H1 (cell line): ENCODE results near the gene ZCCHC17. TPM values are rescaled to one million over a fixed set of nuclear protein-coding genes. Genes with fewer than 3 reads are reported as not detected.

Experiments
- CTCF ChIA-PET: fragments of 300-600 bp; sonication (Branson Sonifier 250); formaldehyde crosslinking; loops from one replicate; lab custom pipeline; 2021; ENCODE audit not compliant: partially characterized antibody; lab: Charles Lee
- POLR2A ChIA-PET: fragments of 300-600 bp; sonication (Branson Sonifier 250); formaldehyde crosslinking; loops from one replicate; lab custom pipeline; 2021; ENCODE audit warnings: inconsistent platforms; ENCODE audit not compliant: partially characterized antibody; lab: Charles Lee
- DNase-seq, 2 experiments: peaks; one replicate each; pipeline versions ENCODE4 v3.0.0 to v3.0.0-alpha.2; 2010 to 2022; ENCODE audit warnings: low spot score in 2 of 2, low read depth in 1 of 2, mixed read lengths in 1 of 2
- FAIRE-seq: peaks from 2 replicates; lab custom pipeline; 2011; peaks lifted over from hg19 to GRCh38; lab: Jason Lieb, UNC
- H2AFZ ChIP-seq: 2 replicates; pipeline ENCODE4 v1.8.1; 2012; ENCODE audit warnings: low read length, inconsistent platforms
- H2AK5ac ChIP-seq: 2 replicates; pipeline ENCODE4 v1.6.1; 2013; ENCODE audit warnings: low read depth, low read length
- H2BK120ac ChIP-seq: replicated peaks from 2 replicates; pipeline ENCODE3; 2013; ENCODE audit warnings: low read depth, low read length, inconsistent platforms
- H2BK12ac ChIP-seq: 2 replicates; pipeline ENCODE4 v1.6.1; 2013; ENCODE audit warnings: low read depth, low read length
- H2BK15ac ChIP-seq: 2 replicates; pipeline ENCODE4 v1.6.1; 2013; ENCODE audit warnings: low read length
- H2BK20ac ChIP-seq: 2 replicates; pipeline ENCODE4 v1.6.1; 2013; ENCODE audit warnings: low read length
- H2BK5ac ChIP-seq: 2 replicates; pipeline ENCODE4 v1.6.1; 2013; ENCODE audit warnings: low read depth, low read length
- H3K14ac ChIP-seq: 2 replicates; pipeline ENCODE4 v1.6.1; 2013; ENCODE audit warnings: inconsistent platforms; ENCODE audit not compliant: insufficient read length
- H3K18ac ChIP-seq: 2 replicates; pipeline ENCODE4 v1.6.1; 2013; ENCODE audit warnings: low read length; ENCODE audit errors: extremely low read depth
- H3K23ac ChIP-seq: 2 replicates; pipeline ENCODE4 v1.6.1; 2013; ENCODE audit warnings: inconsistent platforms; ENCODE audit not compliant: insufficient read length
- H3K23me2 ChIP-seq: 2 replicates; pipeline ENCODE4 v1.6.1; 2013; ENCODE audit warnings: low read depth, low read length
- H3K27ac ChIP-seq: 2 replicates; pipeline ENCODE4 v1.6.1; 2011; ENCODE audit warnings: low read depth, low read length, inconsistent platforms
- H3K27me3 ChIP-seq, 4 experiments: replicated peaks in 1 of 4; 1 replicate in 1 of 4; 2 replicates in 3 of 4; pipeline versions ENCODE4 v1.6.1 to v1.8.1; 2011 to 2013; ENCODE audit warnings: low read length in 3 of 4, mild to moderate bottlenecking in 3 of 4, inconsistent platforms in 2 of 4, mixed read lengths in 2 of 4, moderate library complexity in 1 of 4; ENCODE audit not compliant: control insufficient read depth in 3 of 4, insufficient read depth in 3 of 4; ENCODE audit errors: extremely low read depth in 1 of 4
- H3K36me3 ChIP-seq, 4 experiments: 2 replicates each; pipeline versions ENCODE4 v1.6.1 to v1.8.1; 2011 to 2013; ENCODE audit warnings: mild to moderate bottlenecking in 4 of 4, low read length in 3 of 4, moderate library complexity in 2 of 4, control low read depth in 1 of 4, inconsistent platforms in 1 of 4; ENCODE audit not compliant: insufficient read depth in 4 of 4, control insufficient read depth in 2 of 4
- H3K4ac ChIP-seq: replicated peaks from 2 replicates; pipeline ENCODE3; 2013; ENCODE audit warnings: low read length, low read depth, mixed read lengths, inconsistent platforms; ENCODE audit not compliant: insufficient read length
- H3K4me1 ChIP-seq, 4 experiments: replicated peaks in 1 of 4; 1 replicate in 1 of 4; 2 replicates in 3 of 4; pipeline versions ENCODE4 v1.6.1 to v1.8.1; 2011 to 2013; ENCODE audit warnings: low read length in 3 of 4, inconsistent platforms in 2 of 4, mixed read lengths in 1 of 4; ENCODE audit not compliant: insufficient read depth in 4 of 4, control insufficient read depth in 3 of 4
- H3K4me2 ChIP-seq, 2 experiments: 2 replicates each; pipeline versions ENCODE4 v1.6.1 to v1.8.1; 2011 to 2013; ENCODE audit warnings: low read depth in 2 of 2, low read length in 2 of 2, control low read depth in 1 of 2, inconsistent platforms in 1 of 2, mild to moderate bottlenecking in 1 of 2; ENCODE audit not compliant: insufficient read depth in 1 of 2
- H3K4me3 ChIP-seq, 4 experiments: fragments of 200-600, 300-600 bp in 1 of 4; sonication (generic), shearing (Covaris generic), sonication (Bioruptor Twin) in 1 of 4; 2 replicates each; pipeline versions ENCODE4 v1.5.1 to v1.8.1; 2011 to 2016; ENCODE audit warnings: low read length in 4 of 4, low read depth in 3 of 4, control low read depth in 2 of 4, inconsistent platforms in 2 of 4, mild to moderate bottlenecking in 2 of 4, mixed read lengths in 1 of 4, moderate library complexity in 1 of 4; ENCODE audit not compliant: insufficient read depth in 2 of 4; ENCODE audit errors: extremely low read depth in 1 of 4
- H3K56ac ChIP-seq: replicated peaks from 2 replicates; pipeline ENCODE3; 2013; ENCODE audit warnings: low read depth, mild to moderate bottlenecking, mixed read lengths, low read length, inconsistent platforms; ENCODE audit not compliant: insufficient read length
- H3K79me1 ChIP-seq: 2 replicates; pipeline ENCODE4 v1.6.1; 2013; ENCODE audit warnings: low read depth, low read length, control low read depth
- H3K79me2 ChIP-seq, 2 experiments: 2 replicates each; pipeline versions ENCODE4 v1.6.1 to v1.8.1; 2012 to 2013; ENCODE audit warnings: low read length in 2 of 2, mild to moderate bottlenecking in 2 of 2, inconsistent platforms in 1 of 2; ENCODE audit not compliant: insufficient read depth in 2 of 2, control insufficient read depth in 1 of 2
- H3K9ac ChIP-seq, 4 experiments: replicated peaks in 1 of 4; 1 replicate in 1 of 4; 2 replicates in 3 of 4; pipeline versions ENCODE4 v1.6.1 to v1.8.1; 2011 to 2013; ENCODE audit warnings: low read depth in 3 of 4, low read length in 3 of 4, control low read depth in 2 of 4, mild to moderate bottlenecking in 2 of 4, moderate library complexity in 2 of 4, inconsistent platforms in 1 of 4; ENCODE audit errors: extremely low read depth in 1 of 4
- H3K9me3 ChIP-seq, 2 experiments: 2 replicates each; pipeline versions ENCODE4 v1.6.1 to v1.8.1; 2012 to 2013; ENCODE audit warnings: mild to moderate bottlenecking in 2 of 2, moderate library complexity in 2 of 2, control low read depth in 1 of 2, inconsistent platforms in 1 of 2, low read depth in 1 of 2, low read length in 1 of 2, mixed read lengths in 1 of 2; ENCODE audit not compliant: insufficient read depth in 2 of 2
- H4K20me1 ChIP-seq, 2 experiments: replicated peaks in 1 of 2; 2 replicates each; pipeline versions ENCODE3 to v1.8.1; 2011 to 2013; ENCODE audit warnings: inconsistent platforms in 2 of 2, low read length in 2 of 2, mild to moderate bottlenecking in 1 of 2; ENCODE audit not compliant: insufficient read depth in 2 of 2, control insufficient read depth in 1 of 2
- H4K5ac ChIP-seq: 2 replicates; pipeline ENCODE4 v1.6.1; 2013; ENCODE audit warnings: low read length, low read depth, mixed read lengths, inconsistent platforms; ENCODE audit not compliant: insufficient read length
- H4K8ac ChIP-seq: 2 replicates; pipeline ENCODE4 v1.8.0; 2013; ENCODE audit warnings: mild to moderate bottlenecking, moderate library complexity, low read length, inconsistent platforms; ENCODE audit not compliant: insufficient read depth; ENCODE audit errors: extremely low read depth
- H4K91ac ChIP-seq: replicated peaks from 2 replicates; pipeline ENCODE3; 2013; ENCODE audit warnings: low read length, mixed read lengths, inconsistent platforms; ENCODE audit not compliant: insufficient read length
- BACH1 ChIP-seq: IDR thresholded peaks from 2 replicates; pipeline ENCODE4 v1.6.1; 2012; ENCODE audit warnings: low read length, improper control_type of control experiment
- CHD1 ChIP-seq: IDR thresholded peaks from 2 replicates; pipeline ENCODE4 v1.6.1; 2012; ENCODE audit warnings: low read depth, low read length, improper control_type of control experiment
- CHD2 ChIP-seq: IDR thresholded peaks from 2 replicates; pipeline ENCODE4 v1.6.1; 2012; ENCODE audit warnings: low read length, improper control_type of control experiment
- CREB1 ChIP-seq: IDR thresholded peaks from 2 replicates; pipeline ENCODE4 v1.6.1; 2012; ENCODE audit warnings: inconsistent platforms
- EZH2 ChIP-seq: fragments of 200-600 bp; sonication (generic); IDR thresholded peaks from 2 replicates; pipeline ENCODE4 v1.7.1; 2012; ENCODE audit warnings: low read depth, mild to moderate bottlenecking, moderate library complexity, low read length, inconsistent platforms; ENCODE audit not compliant: severe bottlenecking
- FOSL1 ChIP-seq: IDR thresholded peaks from 2 replicates; pipeline ENCODE4 v1.6.1; 2011; ENCODE audit warnings: mild to moderate bottlenecking, low read depth, low read length, moderate library complexity; ENCODE audit not compliant: insufficient read depth
- JUN ChIP-seq: IDR thresholded peaks from 2 replicates; pipeline ENCODE4 v1.6.1; 2011; ENCODE audit warnings: low read depth, mild to moderate bottlenecking, improper control_type of control experiment, low read length
- RFX5 ChIP-seq: IDR thresholded peaks from 2 replicates; pipeline ENCODE4 v1.6.1; 2011; ENCODE audit warnings: low read depth, low read length, improper control_type of control experiment, borderline replicate concordance
- RXRA ChIP-seq: IDR thresholded peaks from 2 replicates; pipeline ENCODE4 v1.6.1; 2011; ENCODE audit warnings: low read depth, mild to moderate bottlenecking, low read length, moderate library complexity; ENCODE audit not compliant: insufficient read depth
- SRF ChIP-seq: IDR thresholded peaks from 2 replicates; pipeline ENCODE4 v1.6.1; 2011; ENCODE audit warnings: mild to moderate bottlenecking, low read depth, low read length, moderate library complexity
- WGBS, 2 experiments: shearing (Covaris generic) in 1 of 2; methylation state at CpG; one replicate each; pipeline versions ENCODE4 v1.1.6 to v1.1.7; 2013 to 2015; ENCODE audit warnings: low lambda C conversion rate in 2 of 2, mixed read lengths in 2 of 2, inconsistent platforms in 1 of 2, low coverage in 1 of 2, missing lambda C conversion rate in 1 of 2; ENCODE audit not compliant: insufficient replicate concordance in 2 of 2, insufficient coverage in 1 of 2, insufficient read length in 1 of 2; ENCODE audit errors: extremely low coverage in 1 of 2, missing lambda C conversion rate in 1 of 2; 5-methylcytosine and 5-hydroxymethylcytosine counted together
- polyA plus RNA-seq, 7 experiments: library from polyadenylated mRNA; depleted of rRNA in 3 of 7; stranded (reverse) in 5 of 7; unstranded in 2 of 7; fragments of >200 nt in 5 of 7; fragments of 200-250 nt in 2 of 7; gene quantifications; 1 replicate in 5 of 7; 2 replicates in 1 of 7; 4 replicates in 1 of 7; pipeline versions ENCODE4 v1.2.1 to v1.2.3, GENCODE V29; 2011 to 2013; ENCODE audit warnings: missing spikeins in 2 of 7, mixed read lengths in 2 of 7
- total RNA-seq: library from RNA; stranded (reverse); fragmentation: NEBNext Ultra II Directional; extraction: Animal tissue kit (Norgen Biotek cat#: 25700); gene quantifications from 2 replicates; pipeline ENCODE4 v1.2.1, GENCODE V29; 2021

Gene ZCCHC17
- total and polyA plus RNA-seq, 2 of the 8 experiments (the other 6 are each of a cell fraction or from before 2014, with no cell fraction given) = 51.6 to 59.3 TPM

DNA sequence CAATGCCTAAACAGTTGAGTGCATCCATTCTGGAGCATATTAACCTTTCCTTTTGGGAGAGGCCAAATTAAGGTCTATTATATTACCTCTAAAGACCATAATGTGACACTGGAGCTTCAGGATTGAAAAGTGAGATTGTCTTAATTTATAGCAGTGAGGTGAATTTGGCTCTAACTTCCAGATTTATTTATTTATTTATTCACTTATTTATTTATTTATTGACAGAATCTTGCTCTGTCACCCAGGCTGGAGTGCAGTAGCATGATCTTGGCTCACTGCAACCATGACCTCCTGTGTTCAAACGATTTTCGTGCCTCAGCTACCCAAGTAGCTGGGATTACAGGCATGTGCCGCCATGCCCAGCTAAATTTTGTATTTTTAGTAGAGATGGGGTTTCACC lies 19.1 kb downstream of the ZCCHC17 start:
- 88% methylated on average over 3 of the region's 3 CpGs; no CpG with 5 or more reads in 1 of the 2 experiments for WGBS, 2 experiments
- no peak overlapping the region for H2BK120ac ChIP-seq
- no peaks in the 10 kb centered on the region for H3K9me3 ChIP-seq
- FAIRE-seq (no peak), DNase-seq (no peak)
- H3K4ac ChIP-seq = no peak overlapping the region
- no peak overlapping the region for H3K23ac ChIP-seq
- no peak overlapping the region for H2BK12ac ChIP-seq
- ChIA-PET CTCF (interaction anchor here (1.0 to 2.1 kb wide), 2 partner anchors 12 to 13 kb away, joined by 3 to 5 read pairs; no protein-coding TSS in a partner anchor), POLR2A (no interaction called here)
- H2BK15ac ChIP-seq = no peak overlapping the region
- peaks cover 2% of the 10 kb centered on the region in 2 experiments for H4K20me1 ChIP-seq
- no peak overlapping the region for H4K5ac ChIP-seq
- no peaks in the 10 kb centered on the region; the same call in 1 of the 2 replicates for H3K79me1 ChIP-seq
- H2BK20ac ChIP-seq = no peak overlapping the region
- H3K18ac ChIP-seq = no peak overlapping the region
- H3K9ac ChIP-seq = no peak overlapping the region
- H3K27ac ChIP-seq = no peak overlapping the region
- H2AK5ac ChIP-seq = no peak overlapping the region
- no peak overlapping the region for H3K4me3 ChIP-seq
- H2BK5ac ChIP-seq = no peak overlapping the region
- peaks cover 12 to 44% (median 27%) of the 10 kb centered on the region in 4 experiments for H3K36me3 ChIP-seq
- H2AFZ ChIP-seq = no peak overlapping the region
- H4K8ac ChIP-seq = no peak overlapping the region
- no peaks in the 10 kb centered on the region for H3K4me1 ChIP-seq
- no peak overlapping the region for H3K4me2 ChIP-seq
- H4K91ac ChIP-seq = no peak overlapping the region
- H3K27me3 ChIP-seq = no peaks in the 10 kb centered on the region
- no peaks in the 10 kb centered on the region for H3K79me2 ChIP-seq
- no peak overlapping the region for H3K56ac ChIP-seq
- no peak overlapping the region for H3K14ac ChIP-seq
- no peaks in the 10 kb centered on the region for H3K23me2 ChIP-seq
- TF ChIP-seq RFX5 = no peak
- no peak for TF ChIP-seq CREB1
- TF ChIP-seq SRF = no peak
- no peak for TF ChIP-seq JUN
- TF ChIP-seq EZH2 = no peak
- TF ChIP-seq BACH1 = no peak
- TF ChIP-seq FOSL1 = no peak
- no peak for TF ChIP-seq RXRA
- no peak for TF ChIP-seq CHD2
- TF ChIP-seq CHD1 = no peak
